GM12878 (cell line): Measurements from ENCODE around the gene OR9Q1. TPM values are rescaled to one million over a fixed set of nuclear protein-coding genes. Genes with fewer than 3 reads are reported as not detected.

ENCODE experiments used
- ATAC-seq: fragments of 200-7000 bp; cut with Tn5 transposase; 3 replicates; pipeline ENCODE4 v1.9.1; 2020; ENCODE audit warnings: mild to moderate bottlenecking, moderate library complexity
- BruUV-seq: library from RNA; stranded (reverse); fragments of 400-500 nt; replicated peaks from 2 replicates; lab custom pipeline; 2021; lab: Mats Ljungman, UMichigan
- CTCF ChIA-PET: fragments of 300-600 bp; sonication (Branson Sonifier 250); formaldehyde crosslinking; extraction: SDS; loops from one replicate; lab custom pipeline; 2021; ENCODE audit warnings: inconsistent platforms; lab: Yijun Ruan, JAX
- POLR2A ChIA-PET: fragments of 350-600 bp; formaldehyde crosslinking; extraction: SDS; loops from one replicate; lab custom pipeline; 2021; ENCODE audit warnings: inconsistent platforms; lab: Charles Lee
- RAD21 ChIA-PET: fragments of 300-600 bp; sonication (Branson Sonifier 250); formaldehyde crosslinking; loops from one replicate; lab custom pipeline; 2023; ENCODE audit warnings: antibody characterized with exemption; ENCODE audit not compliant: unreplicated experiment; lab: Charles Lee
- SMC1A ChIA-PET: fragments of 300-600 bp; sonication (Branson Sonifier 250); formaldehyde crosslinking; loops from one replicate; lab custom pipeline; 2023; ENCODE audit not compliant: unreplicated experiment, uncharacterized antibody; lab: Charles Lee
- DNase-seq: peaks from one replicate; pipeline ENCODE4 v3.0.0-alpha.2; 2011; ENCODE audit warnings: low read depth, low spot score
- FAIRE-seq: peaks from 3 replicates; lab custom pipeline; 2011; peaks lifted over from hg19 to GRCh38; lab: Jason Lieb, UNC
- H2AFZ ChIP-seq: 2 replicates; pipeline ENCODE4 v1.6.0; 2011; ENCODE audit warnings: low read depth, low read length, control low read depth; ENCODE audit not compliant: control insufficient read depth
- H3K27ac ChIP-seq: 2 replicates; pipeline ENCODE4 v1.5.1; 2011; ENCODE audit warnings: control low read depth; ENCODE audit not compliant: control insufficient read depth, insufficient read depth
- H3K27me3 ChIP-seq, 2 experiments: replicated peaks in 1 of 2; 2 replicates each; pipeline versions ENCODE4 v1.6.0 to v1.6.1; 2011; ENCODE audit warnings: low read length in 1 of 2; ENCODE audit not compliant: control insufficient read depth in 2 of 2, insufficient read depth in 2 of 2
- H3K36me3 ChIP-seq, 2 experiments: 2 replicates each; pipeline ENCODE4 v1.5.1; 2011; ENCODE audit warnings: low read length in 1 of 2; ENCODE audit not compliant: control insufficient read depth in 2 of 2, insufficient read depth in 2 of 2
- H3K4me1 ChIP-seq: 2 replicates; pipeline ENCODE4 v1.6.1; 2011; ENCODE audit warnings: mild to moderate bottlenecking, low read length, moderate library complexity, mixed read lengths; ENCODE audit not compliant: control insufficient read depth, insufficient read depth
- H3K4me2 ChIP-seq: 2 replicates; pipeline ENCODE4 v1.6.0; 2011; ENCODE audit warnings: control low read depth; ENCODE audit not compliant: control insufficient read depth, insufficient read depth
- H3K4me3 ChIP-seq: fragments of 200-600 bp; sonication (generic); 2 replicates; pipeline ENCODE4 v1.5.1; 2016
- H3K79me2 ChIP-seq: 2 replicates; pipeline ENCODE4 v1.6.0; 2011; ENCODE audit warnings: low read length; ENCODE audit not compliant: control insufficient read depth, insufficient read depth
- H3K9ac ChIP-seq: 2 replicates; pipeline ENCODE4 v1.8.0; 2011; ENCODE audit warnings: low read length, control low read depth, mixed read lengths; ENCODE audit not compliant: control insufficient read depth, insufficient read depth
- H3K9me3 ChIP-seq: replicated peaks from 3 replicates; pipeline ENCODE4 v1.5.1; 2011; ENCODE audit warnings: mild to moderate bottlenecking, low read length; ENCODE audit not compliant: control insufficient read depth, insufficient read depth
- H4K20me1 ChIP-seq: 2 replicates; pipeline ENCODE4 v1.6.0; 2011; ENCODE audit not compliant: control insufficient read depth, insufficient read depth
- BRCA1 ChIP-seq: IDR thresholded peaks from 2 replicates; pipeline ENCODE4 v1.6.1; 2011; ENCODE audit warnings: low read depth, low read length, improper control_type of control experiment
- CHD1 ChIP-seq: IDR thresholded peaks from 2 replicates; pipeline ENCODE4 v1.6.1; 2012; ENCODE audit warnings: low read depth, low read length, improper control_type of control experiment
- ETV6 ChIP-seq, 2 experiments: fragments of 450-650 bp in 1 of 2; IDR thresholded peaks in 1 of 2; conservative IDR thresholded peaks in 1 of 2; 2 replicates each; pipeline ENCODE4 v1.6.1; 2014; ENCODE audit warnings: antibody characterized with exemption in 1 of 2, borderline replicate concordance in 1 of 2, low read depth in 1 of 2, mild to moderate bottlenecking in 1 of 2, moderate library complexity in 1 of 2
- GATAD2B ChIP-seq: fragments of 450-650 bp; conservative IDR thresholded peaks from 2 replicates; pipeline ENCODE4 v1.6.1; 2017; ENCODE audit warnings: low read depth, mild to moderate bottlenecking, moderate library complexity
- IKZF1 ChIP-seq: fragments of 450-650 bp; conservative IDR thresholded peaks from 2 replicates; pipeline ENCODE4 v1.6.1; 2017; ENCODE audit warnings: antibody characterized with exemption, mild to moderate bottlenecking
- LARP7 ChIP-seq: fragments of 450-650 bp; IDR thresholded peaks from 2 replicates; pipeline ENCODE4 v1.6.1; 2017; ENCODE audit warnings: mild to moderate bottlenecking
- MAX ChIP-seq: IDR thresholded peaks from 2 replicates; pipeline ENCODE4 v1.6.1; 2012; ENCODE audit warnings: low read depth, low read length, improper control_type of control experiment
- PKNOX1 ChIP-seq: fragments of 450-650 bp; IDR thresholded peaks from 2 replicates; pipeline ENCODE4 v1.6.1; 2016; ENCODE audit warnings: mild to moderate bottlenecking
- RAD21 ChIP-seq: IDR thresholded peaks from 2 replicates; pipeline ENCODE4 v1.6.1; 2011; ENCODE audit warnings: mild to moderate bottlenecking, low read depth, low read length, moderate library complexity; ENCODE audit not compliant: insufficient read depth
- SKIL ChIP-seq: fragments of 450-650 bp; IDR thresholded peaks from 2 replicates; pipeline ENCODE4 v1.6.1; 2017; ENCODE audit warnings: mild to moderate bottlenecking, low read depth, inconsistent platforms; ENCODE audit not compliant: poor library complexity, severe bottlenecking
- SMAD1 ChIP-seq: fragments of 450-650 bp; IDR thresholded peaks from 2 replicates; pipeline ENCODE4 v1.6.1; 2018; ENCODE audit warnings: mild to moderate bottlenecking, low read depth; ENCODE audit not compliant: partially characterized antibody
- YY1 ChIP-seq: IDR thresholded peaks from 2 replicates; pipeline ENCODE4 v1.6.1; 2011; ENCODE audit warnings: low read depth, mild to moderate bottlenecking, low read length
- WGBS: methylation state at CpG from one replicate; pipeline ENCODE4 v1.1.6; 2016; ENCODE audit warnings: low lambda C conversion rate; ENCODE audit not compliant: insufficient replicate concordance, insufficient coverage; ENCODE audit errors: missing lambda C conversion rate; 5-methylcytosine and 5-hydroxymethylcytosine counted together
- in situ Hi-C: fragments of 300-500 bp; cut with MboI; formaldehyde crosslinking; loops from 9 replicates; pipeline ENCODE4 v1.14.3; 2018; ENCODE audit warnings: mixed read lengths
- intact Hi-C: fragments of 100-400 bp; cut with micrococcal nuclease; formaldehyde crosslinking; loops from one replicate; pipeline ENCODE4 v1.14.2; 2022; ENCODE audit not compliant: unreplicated experiment
- polyA plus RNA-seq, 11 experiments: library from polyadenylated mRNA; depleted of rRNA in 4 of 11; unstranded in 6 of 11; stranded (reverse) in 5 of 11; fragments of >200 nt; fragmentation: Nextera tagmentation in 4 of 11; fragmentation: Illumina TruSeq in 1 of 11; extraction: Ambion mirVana in 4 of 11; extraction: Trizol in 1 of 11; gene quantifications; 1 replicate in 1 of 11; 2 replicates in 10 of 11; pipeline versions ENCODE4 v1.2.1 to v1.2.3, GENCODE V29; 2011 to 2016; ENCODE audit warnings: inconsistent platforms in 2 of 11, missing spikeins in 2 of 11, low read depth in 1 of 11
- total RNA-seq, 4 experiments: library from RNA; depleted of rRNA in 3 of 4; stranded (reverse); fragments of >200 nt in 3 of 4; fragmentation: Illumina TruSeq in 1 of 4; extraction: Trizol in 1 of 4; gene quantifications; 2 replicates each; pipeline versions ENCODE4 v1.2.1 to v1.2.3, GENCODE V29; 2013 to 2021

Gene OR9Q1
- total and polyA plus RNA-seq, 10 of the 15 experiments (the other 5 are each of a cell fraction or from before 2014, with no cell fraction given), result not detected

- no peak overlapping the region for H2AFZ ChIP-seq
- ChIA-PET SMC1A (no interaction called here), CTCF (no interaction called here), RAD21 (no interaction called here), POLR2A (no interaction called here)
- DNase-seq (no peak), ATAC-seq (no peak), FAIRE-seq (no peak)
- no peaks in the 10 kb centered on the region for H3K79me2 ChIP-seq
- no TSS peak for BruUV-seq
- H3K4me2 ChIP-seq, result no peak overlapping the region
- no peak overlapping the region for H3K4me3 ChIP-seq
- intact Hi-C loops, result no loop called here
- no peak overlapping the region for H3K9ac ChIP-seq
- 60% methylated on average over 2 of the region's 2 CpGs for WGBS
- H3K4me1 ChIP-seq, result no peaks in the 10 kb centered on the region
- no peaks in the 10 kb centered on the region for H4K20me1 ChIP-seq
- no peaks in the 10 kb centered on the region for H3K9me3 ChIP-seq
- H3K27me3 ChIP-seq, result no peaks in the 10 kb centered on the region
- no peaks in the 10 kb centered on the region for H3K36me3 ChIP-seq
- H3K27ac ChIP-seq, result no peak overlapping the region
- no peak for TF ChIP-seq SKIL
- TF ChIP-seq BRCA1, result no peak
- no peak for TF ChIP-seq YY1
- in situ Hi-C loops, result no loop called here
Observed at GRCh38 chr11:58195939-58196338, 172.3 kb downstream of the OR9Q1 start.

- no peaks in the 10 kb centered on the region for H3K36me3 ChIP-seq
- no peak overlapping the region for H2AFZ ChIP-seq
- H3K4me3 ChIP-seq, result no peak overlapping the region
- BruUV-seq, result no TSS peak
- 0% methylated on average over 1 of the region's 1 CpG for WGBS
- ChIA-PET POLR2A (no interaction called here), CTCF (no interaction called here), RAD21 (no interaction called here), SMC1A (no interaction called here)
- no peaks in the 10 kb centered on the region for H3K79me2 ChIP-seq
- in situ Hi-C loops, result no loop called here
- no peaks in the 10 kb centered on the region for H4K20me1 ChIP-seq
- intact Hi-C loops, result no loop called here
- FAIRE-seq (no peak), DNase-seq (no peak), ATAC-seq (no peak)
- H3K4me2 ChIP-seq, result no peak overlapping the region
- H3K27ac ChIP-seq, result no peak overlapping the region
- no peak for TF ChIP-seq ETV6 (conservative IDR thresholded peaks at IDR 0.05 in 1 of 2, IDR thresholded peaks at IDR 0.05 in 1 of 2; ENCODE audit: borderline replicate concordance in 1 of 2, low read depth in 1 of 2)
- no peak for TF ChIP-seq RAD21
- TF ChIP-seq IKZF1, result no peak
- TF ChIP-seq CHD1, result no peak
- TF ChIP-seq SKIL, result no peak
- TF ChIP-seq MAX, result no peak
- no peak for TF ChIP-seq PKNOX1
- no peak for TF ChIP-seq LARP7
- no peak for TF ChIP-seq SMAD1
- no peak for TF ChIP-seq GATAD2B
- no peaks in the 10 kb centered on the region for H3K27me3 ChIP-seq
- no peak overlapping the region for H3K9ac ChIP-seq
- H3K4me1 ChIP-seq, result no peaks in the 10 kb centered on the region
- H3K9me3 ChIP-seq, result no peaks in the 10 kb centered on the region
Observed at GRCh38 chr11:58199271-58199670, 175.6 kb downstream of the OR9Q1 start.
